Gastrocnemius medialis (tissue), 4 donors: ENCODE measurements around the gene PATJ.

Experiments
- POLR2A ChIP-seq, 2 donors: fragments of 450-650 bp; IDR thresholded peaks; one replicate each; pipeline ENCODE4 v1.6.1; 2017; ENCODE audit warnings: antibody characterized with exemption in 2 of 2, mild to moderate bottlenecking in 2 of 2, moderate library complexity in 2 of 2
- TF ChIP-seq, protein P1 (sequence below), 5 experiments: fragments of 450-650 bp in 3 of 5; fragments of 200-600 bp in 2 of 5; sonication (generic) in 2 of 5; IDR thresholded peaks in 4 of 5; conservative IDR thresholded peaks in 1 of 5; 1 replicate in 4 of 5; 2 replicates in 1 of 5; pipeline ENCODE4 v1.5.1; 2016 to 2019; ENCODE audit warnings: antibody characterized with exemption in 5 of 5, mild to moderate bottlenecking in 3 of 5, moderate library complexity in 3 of 5

GRCh38 chr1:61825393-61825792 is 83.1 kb downstream of the PATJ start:
- TF ChIP-seq, protein P1, sequence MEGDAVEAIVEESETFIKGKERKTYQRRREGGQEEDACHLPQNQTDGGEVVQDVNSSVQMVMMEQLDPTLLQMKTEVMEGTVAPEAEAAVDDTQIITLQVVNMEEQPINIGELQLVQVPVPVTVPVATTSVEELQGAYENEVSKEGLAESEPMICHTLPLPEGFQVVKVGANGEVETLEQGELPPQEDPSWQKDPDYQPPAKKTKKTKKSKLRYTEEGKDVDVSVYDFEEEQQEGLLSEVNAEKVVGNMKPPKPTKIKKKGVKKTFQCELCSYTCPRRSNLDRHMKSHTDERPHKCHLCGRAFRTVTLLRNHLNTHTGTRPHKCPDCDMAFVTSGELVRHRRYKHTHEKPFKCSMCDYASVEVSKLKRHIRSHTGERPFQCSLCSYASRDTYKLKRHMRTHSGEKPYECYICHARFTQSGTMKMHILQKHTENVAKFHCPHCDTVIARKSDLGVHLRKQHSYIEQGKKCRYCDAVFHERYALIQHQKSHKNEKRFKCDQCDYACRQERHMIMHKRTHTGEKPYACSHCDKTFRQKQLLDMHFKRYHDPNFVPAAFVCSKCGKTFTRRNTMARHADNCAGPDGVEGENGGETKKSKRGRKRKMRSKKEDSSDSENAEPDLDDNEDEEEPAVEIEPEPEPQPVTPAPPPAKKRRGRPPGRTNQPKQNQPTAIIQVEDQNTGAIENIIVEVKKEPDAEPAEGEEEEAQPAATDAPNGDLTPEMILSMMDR (IDR thresholded peaks at IDR 0.05 in 4 of 5, conservative IDR thresholded peaks at IDR 0.05 in 1 of 5): no peak
- TF ChIP-seq POLR2A (IDR thresholded peaks at IDR 0.05): no peak
